Uterus (tissue), 2 donors: ENCODE results near the gene ASB11.

Source experiments
- POLR2A ChIP-seq, 2 donors: fragments of 450-650 bp; IDR thresholded peaks; one replicate each; pipeline ENCODE4 v1.6.1; 2016; ENCODE audit warnings: antibody characterized with exemption in 2 of 2, mild to moderate bottlenecking in 1 of 2, moderate library complexity in 1 of 2
- TF ChIP-seq, protein P1 (sequence below), 4 experiments: fragments of 200-600 bp in 2 of 4; fragments of 450-650 bp in 2 of 4; sonication (generic) in 2 of 4; IDR thresholded peaks; one replicate each; pipeline ENCODE4 v1.5.1; 2016 to 2019; ENCODE audit warnings: antibody characterized with exemption in 4 of 4, mild to moderate bottlenecking in 2 of 4, moderate library complexity in 1 of 4

GRCh38 chrX:15293451-15293850 lies 22.0 kb downstream of the ASB11 start:
- TF ChIP-seq, protein P1, sequence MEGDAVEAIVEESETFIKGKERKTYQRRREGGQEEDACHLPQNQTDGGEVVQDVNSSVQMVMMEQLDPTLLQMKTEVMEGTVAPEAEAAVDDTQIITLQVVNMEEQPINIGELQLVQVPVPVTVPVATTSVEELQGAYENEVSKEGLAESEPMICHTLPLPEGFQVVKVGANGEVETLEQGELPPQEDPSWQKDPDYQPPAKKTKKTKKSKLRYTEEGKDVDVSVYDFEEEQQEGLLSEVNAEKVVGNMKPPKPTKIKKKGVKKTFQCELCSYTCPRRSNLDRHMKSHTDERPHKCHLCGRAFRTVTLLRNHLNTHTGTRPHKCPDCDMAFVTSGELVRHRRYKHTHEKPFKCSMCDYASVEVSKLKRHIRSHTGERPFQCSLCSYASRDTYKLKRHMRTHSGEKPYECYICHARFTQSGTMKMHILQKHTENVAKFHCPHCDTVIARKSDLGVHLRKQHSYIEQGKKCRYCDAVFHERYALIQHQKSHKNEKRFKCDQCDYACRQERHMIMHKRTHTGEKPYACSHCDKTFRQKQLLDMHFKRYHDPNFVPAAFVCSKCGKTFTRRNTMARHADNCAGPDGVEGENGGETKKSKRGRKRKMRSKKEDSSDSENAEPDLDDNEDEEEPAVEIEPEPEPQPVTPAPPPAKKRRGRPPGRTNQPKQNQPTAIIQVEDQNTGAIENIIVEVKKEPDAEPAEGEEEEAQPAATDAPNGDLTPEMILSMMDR (IDR thresholded peaks at IDR 0.05), result no peak
- no peak for TF ChIP-seq POLR2A (IDR thresholded peaks at IDR 0.05)
